ENCODE measurements around the gene KCNMA1. TPM values are rescaled to one million over a fixed set of nuclear protein-coding genes. Genes with fewer than 3 reads are reported as not detected.

The KCNMA1 gene
- total RNA-seq, 1 experiment from 2014 or later, result 20.7 TPM

- no peaks in the 10 kb centered on the region for H3K9me3 ChIP-seq
- H3K27me3 Mint-ChIP-seq (ENCODE audit: insufficient read depth, unreplicated experiment), result no peaks in the 10 kb centered on the region
- H3K9me3 Mint-ChIP-seq (ENCODE audit: unreplicated experiment), result no peaks in the 10 kb centered on the region
- intact Hi-C loops (cut with micrococcal nuclease; ENCODE audit: unreplicated experiment), result no loop called here
- BruUV-seq (replicated peaks), result no TSS peak
- H3K4me3 Mint-ChIP-seq (ENCODE audit: unreplicated experiment), result no peak overlapping the region
- H3K4me3 ChIP-seq (ENCODE audit: low read depth, low read length), result no peak overlapping the region
- no peaks in the 10 kb centered on the region for H3K4me1 Mint-ChIP-seq (ENCODE audit: low read depth, unreplicated experiment)
- H3K36me3 ChIP-seq (ENCODE audit: control insufficient read depth, insufficient read depth, low read length), result no peaks in the 10 kb centered on the region
- ChIA-PET POLR2A (no interaction called here), CTCF (no interaction called here)
- DNase-seq, result no peak
- H3K27ac Mint-ChIP-seq (ENCODE audit: unreplicated experiment), result no peak overlapping the region
- no peaks in the 10 kb centered on the region for H3K27me3 ChIP-seq (replicated peaks; ENCODE audit: control insufficient read depth, insufficient read depth, low read length)
- no peaks in the 10 kb centered on the region for H3K36me3 Mint-ChIP-seq (ENCODE audit: insufficient read depth, unreplicated experiment)
- no peak for TF ChIP-seq CTCF (IDR thresholded peaks at IDR 0.05; ENCODE audit: insufficient read depth in 1 of 2, low read depth in 1 of 2, low read length in 1 of 2, severe bottlenecking in 1 of 2, unreplicated experiment in 1 of 2)
- no peaks in the 10 kb centered on the region for H3K4me1 ChIP-seq
These were observed 565.7 kb downstream of the KCNMA1 start for GRCh38 chr10:77071956-77072355.

DNA sequence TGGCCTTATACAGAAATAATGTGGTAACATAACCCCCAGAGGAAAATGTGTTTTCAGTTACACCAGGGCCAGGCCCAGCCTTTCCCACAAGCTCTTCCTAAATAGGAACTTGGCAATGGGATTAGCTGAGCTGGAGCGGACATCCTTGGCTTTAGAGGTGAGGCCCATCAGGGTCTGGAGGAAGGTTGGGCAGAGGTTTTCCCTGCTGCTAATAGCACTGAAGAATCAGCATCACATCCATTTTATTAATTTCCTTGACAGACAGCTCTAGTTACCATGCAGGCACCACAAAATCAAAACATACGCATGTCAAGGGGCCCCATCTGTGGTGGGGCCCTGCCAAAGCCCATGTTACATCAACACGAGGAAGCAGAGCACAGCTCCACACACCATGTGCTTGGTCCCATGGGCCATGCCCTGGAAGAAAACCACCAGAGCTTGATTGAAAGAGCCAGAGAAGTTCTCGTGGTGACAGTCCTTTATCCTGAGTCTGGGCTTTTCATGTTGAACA lies 566.6 kb downstream of the KCNMA1 start:
- CTCF ChIA-PET, result no interaction called here

GRCh38 chr10:77070346-77070745 lies 567.3 kb downstream of the KCNMA1 start:
- H3K27me3 Mint-ChIP-seq (ENCODE audit: insufficient read depth, unreplicated experiment), result peaks cover 7% of the 10 kb centered on the region
- TF ChIP-seq CTCF (IDR thresholded peaks at IDR 0.05; ENCODE audit: insufficient read depth in 1 of 2, low read depth in 1 of 2, low read length in 1 of 2, severe bottlenecking in 1 of 2, unreplicated experiment in 1 of 2), result no peak
- BruUV-seq (replicated peaks), result no TSS peak
- H3K27me3 ChIP-seq (replicated peaks; ENCODE audit: control insufficient read depth, insufficient read depth, low read length), result no peaks in the 10 kb centered on the region
- H3K36me3 Mint-ChIP-seq (ENCODE audit: insufficient read depth, unreplicated experiment), result peaks cover 6% of the 10 kb centered on the region
- H3K27ac Mint-ChIP-seq (ENCODE audit: unreplicated experiment), result no peak overlapping the region
- POLR2A ChIA-PET, result no interaction called here
- no peaks in the 10 kb centered on the region for H3K4me1 Mint-ChIP-seq (ENCODE audit: low read depth, unreplicated experiment)
- H3K4me3 ChIP-seq (ENCODE audit: low read depth, low read length), result no peak overlapping the region
- DNase-seq, result no peak
- no peaks in the 10 kb centered on the region for H3K36me3 ChIP-seq (ENCODE audit: control insufficient read depth, insufficient read depth, low read length)
- intact Hi-C loops (cut with micrococcal nuclease; ENCODE audit: unreplicated experiment), result no loop called here
- H3K9me3 ChIP-seq, result no peaks in the 10 kb centered on the region
- H3K4me3 Mint-ChIP-seq (ENCODE audit: unreplicated experiment), result no peak overlapping the region
- no peaks in the 10 kb centered on the region for H3K4me1 ChIP-seq
- CTCF ChIA-PET, result no interaction called here
- H3K9me3 Mint-ChIP-seq (ENCODE audit: unreplicated experiment), result no peaks in the 10 kb centered on the region

More for the DNA sequence above, 566.6 kb downstream of the KCNMA1 start:
- no peaks in the 10 kb centered on the region for H3K4me1 ChIP-seq
- no peak overlapping the region for H3K4me3 Mint-ChIP-seq (ENCODE audit: unreplicated experiment)
- no peaks in the 10 kb centered on the region for H3K9me3 ChIP-seq
- DNase-seq, result no peak
- H3K9me3 Mint-ChIP-seq (ENCODE audit: unreplicated experiment), result no peaks in the 10 kb centered on the region
- POLR2A ChIA-PET, result no interaction called here
- no peaks in the 10 kb centered on the region for H3K4me1 Mint-ChIP-seq (ENCODE audit: low read depth, unreplicated experiment)
- no peaks in the 10 kb centered on the region for H3K27me3 ChIP-seq (replicated peaks; ENCODE audit: control insufficient read depth, insufficient read depth, low read length)
- peaks cover 4% of the 10 kb centered on the region for H3K27me3 Mint-ChIP-seq (ENCODE audit: insufficient read depth, unreplicated experiment)
- no peak for TF ChIP-seq CTCF (IDR thresholded peaks at IDR 0.05; ENCODE audit: insufficient read depth in 1 of 2, low read depth in 1 of 2, low read length in 1 of 2, severe bottlenecking in 1 of 2, unreplicated experiment in 1 of 2)
- H3K36me3 Mint-ChIP-seq (ENCODE audit: insufficient read depth, unreplicated experiment), result peaks cover 1% of the 10 kb centered on the region
- H3K27ac Mint-ChIP-seq (ENCODE audit: unreplicated experiment), result no peak overlapping the region
- no peak overlapping the region for H3K4me3 ChIP-seq (ENCODE audit: low read depth, low read length)
- H3K36me3 ChIP-seq (ENCODE audit: control insufficient read depth, insufficient read depth, low read length), result no peaks in the 10 kb centered on the region
- no TSS peak for BruUV-seq (replicated peaks)
- intact Hi-C loops (cut with micrococcal nuclease; ENCODE audit: unreplicated experiment), result no loop called here
